ENCODE measurements around the gene LARGE2. TPM values are rescaled to one million over a fixed set of nuclear protein-coding genes. Genes with fewer than 3 reads are reported as not detected.

Gene LARGE2
- total RNA-seq, result not detected
- long read RNA-seq, result 0 reads

DNA sequence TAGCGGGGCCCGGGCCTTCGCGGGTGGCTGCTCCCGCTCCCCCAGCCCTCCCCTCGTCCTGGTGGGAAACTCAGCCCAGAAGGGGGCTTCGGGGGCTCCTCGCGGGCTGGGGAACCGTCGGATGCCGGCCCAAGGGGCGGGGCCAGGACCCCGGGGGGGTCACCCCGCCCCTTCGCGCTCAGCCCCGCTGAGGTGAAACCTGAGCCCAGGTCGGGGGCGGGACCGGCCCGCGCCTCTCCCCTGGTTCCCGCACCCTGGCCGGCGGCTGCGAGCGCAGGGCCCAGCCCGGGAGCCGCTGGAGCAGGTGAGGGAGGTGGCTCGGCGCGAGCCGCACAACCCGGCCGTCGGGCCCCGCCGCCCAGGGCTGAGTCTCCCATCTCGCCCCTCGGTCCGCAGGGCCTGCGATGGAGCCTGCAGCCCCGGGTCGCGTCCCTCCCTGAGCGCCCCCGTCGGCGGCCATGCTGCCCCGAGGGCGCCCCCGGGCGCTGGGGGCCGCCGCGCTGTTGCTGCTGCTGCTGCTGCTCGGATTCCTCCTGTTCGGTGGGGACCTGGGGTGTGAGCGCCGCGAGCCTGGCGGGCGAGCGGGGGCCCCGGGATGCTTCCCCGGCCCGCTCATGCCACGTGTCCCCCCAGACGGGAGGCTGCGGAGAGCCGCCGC lies at the start of gene LARGE2:
Gene LARGE2, plus strand, starts transcription at position 232 of the 658 bp plus-strand sequence. Its CDS starts 227 bp downstream, at position 459.
- DNase-seq (peak; percentile 35), ATAC-seq (ENCODE audit: poor library complexity) (no peak)
- intact Hi-C loops (cut with DNase I), result no loop called here

DNA sequence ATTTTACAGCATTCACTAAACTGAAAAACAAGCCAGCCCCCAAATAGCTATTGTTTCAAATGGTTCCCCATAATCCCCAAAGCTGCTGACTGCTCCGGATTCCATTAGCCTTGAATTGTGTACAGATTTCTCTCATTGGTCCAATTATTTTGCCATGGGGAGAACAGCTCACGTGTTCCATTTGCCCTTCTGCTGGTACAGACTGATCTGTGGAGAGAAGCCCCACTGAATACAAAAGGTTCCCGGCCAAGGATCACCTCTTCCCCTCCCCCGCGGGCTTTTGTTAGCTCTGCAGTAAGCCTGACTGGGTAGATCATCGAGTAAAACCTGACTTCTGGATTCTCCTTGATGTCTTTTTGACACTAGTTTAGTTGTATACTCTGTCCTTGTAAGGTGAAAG lies 46.1 kb upstream of the LARGE2 start:
- intact Hi-C loops (cut with DNase I), result no loop called here
- peak; percentile 50 for ATAC-seq (ENCODE audit: poor library complexity)
- DNase-seq, result no peak

DNA sequence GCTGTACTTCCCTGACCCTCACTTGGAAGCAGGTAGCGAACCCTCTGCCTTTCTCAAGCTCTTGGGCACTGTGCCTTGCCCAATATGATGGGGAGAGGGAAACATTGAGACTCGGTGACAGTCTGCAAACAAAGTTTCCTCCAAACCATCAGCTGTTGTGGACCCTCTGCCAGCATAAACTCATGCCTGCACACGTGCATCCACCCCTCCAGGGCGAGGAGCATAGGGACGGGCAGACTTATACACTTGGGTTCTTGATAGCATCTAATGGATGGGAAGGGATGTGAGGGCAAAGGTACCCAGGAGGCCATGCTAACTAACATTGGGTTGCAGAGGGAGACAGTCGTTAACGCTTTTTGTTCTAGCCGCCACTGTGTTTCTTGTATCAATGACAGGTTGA lies 45.2 kb upstream of the LARGE2 start:
- DNase-seq, result no peak
- intact Hi-C loops (cut with DNase I), result no loop called here
- ATAC-seq (ENCODE audit: poor library complexity), result no peak

DNA sequence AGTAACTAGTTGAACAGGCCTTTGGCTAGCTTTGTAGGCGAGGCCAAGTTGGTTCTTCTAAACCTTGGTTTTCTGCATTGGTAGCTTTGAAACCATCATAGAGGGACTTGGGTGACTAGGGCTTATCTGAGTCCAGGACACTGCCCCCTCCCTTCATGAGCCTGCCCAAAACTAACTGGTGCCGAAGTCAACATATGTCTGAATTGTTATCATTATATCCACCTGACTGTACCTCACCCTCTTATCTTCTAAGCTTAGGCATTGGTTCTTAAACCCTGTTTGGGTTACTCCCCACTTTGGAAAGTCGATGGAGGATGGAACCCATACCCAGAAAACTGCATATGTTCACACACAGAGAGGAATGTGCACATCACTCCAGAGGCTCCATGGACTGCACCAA lies 44.6 kb upstream of the LARGE2 start:
- no peak for ATAC-seq (ENCODE audit: poor library complexity)
- no peak for DNase-seq
- intact Hi-C loops (cut with DNase I), result no loop called here

DNA sequence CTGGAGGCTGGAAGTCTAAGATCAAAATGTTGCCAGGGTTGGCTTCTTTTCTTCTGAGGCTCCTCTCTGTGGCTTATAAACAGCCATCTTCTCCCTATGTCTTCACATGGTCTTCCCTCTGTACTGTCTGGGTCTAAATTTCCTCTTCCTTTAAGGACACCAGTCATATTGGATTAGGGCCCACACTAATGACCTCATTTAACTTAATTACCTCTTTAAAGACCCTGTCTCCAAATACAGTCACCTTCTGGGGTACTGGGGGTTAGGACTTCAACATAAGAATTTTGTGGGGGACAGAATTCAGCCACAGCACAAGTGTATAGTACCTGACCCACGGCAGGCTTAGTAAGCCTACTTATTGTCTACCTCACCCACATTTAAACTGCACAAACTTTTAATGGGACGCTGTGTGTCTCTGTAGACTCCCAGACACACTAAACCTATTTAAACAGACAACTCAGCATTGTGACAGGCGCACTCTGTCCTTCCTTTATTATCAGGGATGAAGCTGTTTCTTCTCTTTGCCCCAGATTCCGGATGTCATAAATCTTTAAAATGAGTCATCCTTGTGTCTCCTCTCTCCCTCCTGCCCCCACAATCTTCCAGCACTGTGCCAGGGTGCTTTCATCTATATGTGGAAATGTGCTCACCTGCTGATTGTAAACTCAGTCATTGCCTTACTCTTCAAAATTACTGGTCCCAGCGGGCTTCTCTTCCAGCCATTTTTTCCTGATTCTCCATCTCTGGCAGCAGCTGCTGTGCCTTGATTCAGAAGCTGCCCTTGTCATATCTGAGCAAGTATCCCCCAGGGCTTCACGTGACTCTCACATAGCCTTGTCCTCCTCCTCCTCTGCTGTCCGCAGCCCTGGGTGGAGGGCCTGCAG lies 42.4 kb upstream of the LARGE2 start:
- intact Hi-C loops (cut with DNase I), result no loop called here
- ATAC-seq (ENCODE audit: poor library complexity) (no peak), DNase-seq (no peak)

DNA sequence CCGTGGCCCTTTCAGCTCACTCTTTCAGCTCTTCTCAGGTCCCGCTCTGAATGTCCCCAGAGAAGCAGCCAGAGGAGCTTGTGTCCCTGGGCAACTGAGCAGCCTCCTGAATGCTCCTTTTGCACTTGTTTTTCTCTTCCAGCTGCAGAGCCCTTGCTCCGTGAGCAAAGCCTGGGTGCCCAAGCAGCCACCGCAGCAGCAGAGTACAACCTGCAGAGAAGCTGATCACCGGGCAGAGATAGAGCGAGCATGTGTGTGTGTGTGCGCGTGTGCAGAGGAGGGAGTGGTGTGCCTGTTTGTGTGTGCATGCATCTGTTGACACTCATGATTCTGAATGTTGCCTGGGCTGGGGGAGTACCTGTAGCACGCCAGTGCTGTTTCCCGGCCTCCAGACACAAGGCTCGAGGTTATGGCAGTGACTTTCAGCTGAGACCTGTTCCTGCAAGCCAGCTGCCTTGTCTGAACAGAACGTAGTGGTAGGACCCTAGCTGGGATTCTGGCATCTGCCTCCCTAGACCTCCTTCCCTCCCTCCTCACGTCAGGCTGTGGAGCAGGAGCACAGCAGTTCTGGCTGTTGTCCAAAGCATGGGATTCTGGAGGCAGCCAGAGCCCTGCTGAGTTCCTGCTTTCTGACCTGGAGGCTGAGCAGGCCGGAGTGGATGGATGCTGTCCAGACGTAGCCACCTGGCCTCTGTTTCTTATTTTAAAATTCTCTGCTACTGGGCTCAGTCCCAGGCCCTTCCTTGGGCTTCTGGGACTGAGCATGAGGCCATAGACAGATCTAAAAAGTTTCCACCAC lies 41.5 kb upstream of the LARGE2 start:
- intact Hi-C loops (cut with DNase I), result no loop called here
- no peak for ATAC-seq (ENCODE audit: poor library complexity)

DNA sequence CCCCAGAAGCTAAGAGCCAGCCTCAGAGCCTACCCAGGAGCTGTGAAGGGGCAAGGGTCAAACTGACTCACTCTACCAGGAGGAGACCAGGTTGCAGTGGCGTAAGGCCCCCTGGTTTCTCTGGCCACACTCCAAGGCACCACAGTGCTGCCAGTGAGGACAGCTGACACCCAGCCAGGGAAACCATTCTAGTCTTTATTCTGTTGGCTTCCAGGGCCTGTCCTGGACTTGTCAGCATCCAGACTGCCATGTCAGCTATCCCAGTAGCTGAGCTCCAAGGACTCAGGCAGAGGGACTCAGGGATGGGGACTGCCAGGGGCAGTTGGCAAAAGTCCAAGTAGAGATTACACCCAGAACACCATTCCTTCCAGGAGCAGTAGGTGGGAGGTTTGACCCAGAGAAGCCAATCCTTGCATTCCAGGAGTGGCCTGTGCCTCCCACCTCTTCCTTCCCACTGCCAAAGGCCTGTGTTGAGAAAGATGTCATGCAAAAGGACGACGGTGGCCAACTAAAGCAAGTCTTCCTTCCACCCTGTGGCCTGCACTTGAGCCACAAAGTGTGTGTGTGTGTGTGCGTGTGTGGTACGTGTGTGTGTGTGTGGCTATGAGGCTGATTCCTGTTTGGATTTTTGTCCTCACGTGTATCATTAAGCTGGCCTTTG lies 40.6 kb upstream of the LARGE2 start:
- intact Hi-C loops (cut with DNase I), result no loop called here
- DNase-seq (peak; percentile 24), ATAC-seq (ENCODE audit: poor library complexity) (no peak)

More for the DNA sequence above, 41.5 kb upstream of the LARGE2 start:
- DNase-seq, result peak; percentile 36

DNA sequence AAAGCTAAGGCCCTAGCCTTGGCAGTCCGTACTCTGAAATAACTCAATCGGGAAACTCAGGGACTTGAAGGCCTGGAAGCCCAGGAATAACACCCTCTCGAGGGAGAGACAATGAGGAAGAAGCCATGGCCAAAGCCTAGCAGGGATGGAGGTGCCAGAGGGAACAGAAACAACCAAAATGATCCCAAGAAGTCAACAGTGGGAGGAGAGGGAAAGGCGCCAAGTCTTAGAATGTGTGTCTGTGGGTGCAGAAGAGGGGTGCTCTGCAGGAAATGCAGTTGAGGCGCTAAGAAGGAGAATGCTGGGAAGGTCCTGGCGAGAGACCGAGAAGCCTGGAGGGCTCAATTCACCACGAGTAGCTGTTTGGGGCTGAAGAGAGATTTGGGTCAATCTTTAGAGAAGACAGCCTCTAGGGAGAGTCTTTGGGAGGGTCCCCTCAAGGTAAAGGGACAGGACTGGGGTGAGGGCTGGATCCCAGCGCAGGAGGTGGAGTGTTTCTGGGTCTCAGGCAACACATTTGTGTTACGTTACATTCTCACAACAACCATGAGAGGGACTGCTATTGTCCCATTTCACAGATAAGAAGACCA lies 37.8 kb upstream of the LARGE2 start:
- intact Hi-C loops (cut with DNase I), result no loop called here
- ATAC-seq (ENCODE audit: poor library complexity) (no peak), DNase-seq (no peak)

DNA sequence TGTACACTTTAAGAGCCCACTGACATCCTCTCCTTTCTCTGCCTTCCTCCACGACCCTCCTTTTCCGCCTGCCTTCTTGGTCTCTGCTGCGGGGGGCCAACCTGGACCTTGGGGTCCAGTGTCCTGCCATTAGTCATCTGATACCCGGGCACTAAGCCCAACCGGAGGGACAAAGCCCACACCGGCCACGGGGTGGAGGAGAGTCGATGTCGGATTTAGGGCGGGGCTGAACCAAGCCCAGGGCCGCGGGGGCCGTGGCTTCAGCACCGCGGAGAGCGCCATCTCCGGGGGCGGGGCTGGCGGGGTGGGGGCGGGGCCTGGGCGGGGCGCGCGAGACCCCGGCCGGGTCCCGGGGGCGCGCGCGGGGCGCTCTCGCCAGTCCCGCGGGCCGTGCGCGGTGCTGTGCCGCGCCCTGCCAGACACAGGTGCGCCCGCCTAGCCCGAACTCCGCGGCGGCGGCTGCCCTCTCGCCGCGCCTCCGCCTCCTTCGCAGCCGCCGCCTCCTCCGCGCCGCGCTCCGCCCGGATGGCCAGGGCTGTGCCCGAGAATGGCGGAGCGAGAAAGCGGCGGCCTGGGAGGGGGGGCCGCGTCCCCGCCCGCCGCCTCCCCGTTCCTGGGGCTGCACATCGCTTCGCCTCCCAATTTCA lies 37.1 kb upstream of the LARGE2 start, which contains the start of gene MAPK8IP1:
Gene MAPK8IP1, plus strand, starts transcription at position 378 of the 647 bp plus-strand sequence. Its CDS starts 170 bp downstream, at position 548.
- DNase-seq, result peak; percentile 67
- intact Hi-C loops (cut with DNase I), result no loop called here
- ATAC-seq (ENCODE audit: poor library complexity), result peak; percentile 79

DNA sequence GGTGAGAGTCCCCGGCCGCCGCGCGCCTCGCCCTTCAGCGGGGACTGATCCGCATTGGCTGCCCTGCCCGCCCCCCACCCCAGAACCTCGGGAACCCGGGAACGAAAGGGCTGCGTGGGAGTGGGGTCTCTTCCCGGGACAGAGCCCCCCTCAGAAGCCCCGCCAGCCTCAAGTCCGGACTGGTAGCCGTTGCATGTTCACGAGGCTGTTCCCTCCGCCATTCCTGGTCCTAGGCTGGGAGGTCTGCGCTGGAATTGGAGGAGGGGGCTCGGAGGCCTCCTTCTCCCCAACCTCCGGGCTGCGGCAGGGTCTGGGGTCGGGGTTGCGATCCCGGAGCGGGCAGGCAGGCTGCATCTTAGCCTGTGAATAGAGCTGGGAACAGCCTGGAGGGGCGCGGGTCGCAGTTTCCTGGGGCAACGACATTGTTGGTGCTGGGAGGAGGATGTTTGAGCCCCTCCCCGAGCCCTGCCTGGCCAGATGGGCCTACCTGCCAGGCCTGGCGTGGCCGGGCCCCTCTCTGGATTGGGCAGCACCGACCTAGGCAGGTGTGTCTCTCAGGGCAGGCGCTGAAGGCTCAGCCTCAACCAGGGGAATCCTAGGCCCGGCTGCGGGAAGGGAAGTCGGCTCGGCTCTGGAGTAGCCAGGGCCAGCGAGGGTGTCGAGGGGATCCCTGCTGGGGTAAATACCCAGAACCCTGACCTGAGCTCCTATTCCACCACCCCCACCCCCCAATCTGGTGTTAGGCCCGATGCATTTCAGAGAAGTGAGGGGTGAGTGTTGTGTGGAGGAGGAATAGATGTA lies 36.3 kb upstream of the LARGE2 start:
- ATAC-seq (ENCODE audit: poor library complexity), result no peak
- intact Hi-C loops (cut with DNase I), result no loop called here

DNA sequence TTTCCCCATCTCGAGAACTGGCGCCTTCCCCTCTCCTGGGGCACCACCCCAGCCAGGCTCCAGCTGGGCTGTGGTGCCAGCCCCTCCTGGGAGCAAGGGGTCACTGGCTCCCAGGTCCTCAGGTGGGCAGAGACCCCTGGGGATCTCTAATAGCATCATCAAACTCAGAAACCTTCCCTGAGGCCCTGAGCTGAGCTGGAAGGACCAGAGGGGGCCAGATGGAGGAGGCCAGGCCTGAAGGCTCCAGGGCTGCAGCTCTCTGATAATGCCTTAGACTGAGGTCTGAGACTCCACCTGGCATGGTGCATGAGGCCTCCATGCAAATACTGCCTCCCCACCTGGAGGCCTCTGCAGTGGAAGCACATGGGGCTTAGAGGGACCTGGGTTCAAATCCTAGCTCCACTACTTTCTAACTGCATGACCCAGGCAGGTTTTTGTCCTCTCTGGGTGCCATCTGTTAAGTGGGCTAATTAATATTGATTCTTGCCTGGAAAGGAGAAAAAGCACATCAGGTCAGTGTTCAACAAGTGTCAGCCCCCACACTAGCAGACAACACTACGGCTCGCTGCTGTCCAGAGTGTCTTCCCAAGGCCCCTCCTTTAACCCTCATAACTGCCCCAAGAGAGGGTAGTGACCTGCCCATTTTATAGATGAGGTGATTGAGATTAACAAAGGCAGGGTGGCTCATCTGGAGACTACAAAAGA lies 35.5 kb upstream of the LARGE2 start:
- intact Hi-C loops (cut with DNase I), result no loop called here
- peak; percentile 11 for DNase-seq
- no peak for ATAC-seq (ENCODE audit: poor library complexity)

More for the DNA sequence above, 36.3 kb upstream of the LARGE2 start:
- DNase-seq, result peak; percentile 37

DNA sequence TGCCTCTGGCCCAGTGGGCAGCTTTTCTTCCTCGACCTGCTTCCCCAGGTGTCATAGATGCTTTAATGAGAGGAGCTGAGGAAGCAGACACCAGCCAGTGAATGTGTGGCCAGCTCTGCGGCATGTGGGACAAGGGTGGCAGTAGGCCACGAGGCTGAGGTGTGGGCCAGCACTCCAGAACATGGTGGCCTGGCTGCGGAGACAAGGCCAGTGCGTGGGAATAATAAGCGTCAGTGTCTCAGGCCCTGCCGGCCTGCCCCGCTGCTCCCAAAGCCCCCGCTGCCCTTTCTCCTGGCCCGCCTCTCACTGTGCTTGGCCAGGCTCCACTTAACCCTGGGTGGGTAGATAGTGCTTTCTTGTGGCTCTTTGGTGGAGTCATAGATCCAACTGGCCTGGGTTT lies 34.9 kb upstream of the LARGE2 start:
- no peak for ATAC-seq (ENCODE audit: poor library complexity)
- DNase-seq, result peak; percentile 28
- intact Hi-C loops (cut with DNase I), result no loop called here

DNA sequence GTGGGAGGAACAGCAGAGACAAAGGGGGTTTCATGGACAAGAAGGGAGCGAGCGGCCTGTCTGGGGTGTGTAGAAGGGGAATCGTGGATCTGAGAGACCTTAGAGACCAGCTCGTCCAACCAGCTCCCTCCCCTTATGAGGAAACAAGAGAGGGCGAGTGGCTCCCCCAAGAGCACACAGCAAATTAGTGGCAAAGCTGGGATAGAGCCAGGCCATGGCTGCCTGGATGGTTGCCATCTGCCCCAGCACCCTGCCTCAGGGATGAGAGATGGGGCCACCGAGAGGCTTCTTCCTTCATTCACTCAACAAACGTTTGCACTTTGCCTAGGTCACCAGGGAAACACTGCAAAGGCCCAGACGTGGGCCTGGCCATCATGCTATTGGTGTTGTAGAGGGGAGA lies 32.9 kb upstream of the LARGE2 start:
- ATAC-seq (ENCODE audit: poor library complexity) (no peak), DNase-seq (no peak)
- intact Hi-C loops (cut with DNase I), result no loop called here

DNA sequence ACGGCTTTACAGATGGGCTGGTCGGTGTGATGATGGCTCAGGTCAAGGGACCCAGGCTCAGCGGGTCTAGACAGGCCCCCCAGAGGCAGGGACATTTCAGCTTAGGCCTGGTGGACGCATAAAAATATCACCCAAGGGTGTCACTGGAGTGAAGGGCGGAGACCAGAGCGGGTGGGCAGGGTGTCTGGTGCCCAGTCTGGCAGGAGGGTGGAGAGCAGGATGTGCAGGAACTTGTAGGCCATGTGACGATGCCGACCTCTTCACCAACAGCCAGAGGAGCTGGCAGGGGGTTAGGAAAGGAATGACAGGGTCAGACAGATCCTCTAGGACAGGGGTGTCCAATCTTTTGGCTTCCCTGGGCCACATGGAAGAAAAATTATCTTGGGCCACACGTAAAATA lies 32.5 kb upstream of the LARGE2 start:
- no peak for ATAC-seq (ENCODE audit: poor library complexity)
- no peak for DNase-seq
- intact Hi-C loops (cut with DNase I), result no loop called here

DNA sequence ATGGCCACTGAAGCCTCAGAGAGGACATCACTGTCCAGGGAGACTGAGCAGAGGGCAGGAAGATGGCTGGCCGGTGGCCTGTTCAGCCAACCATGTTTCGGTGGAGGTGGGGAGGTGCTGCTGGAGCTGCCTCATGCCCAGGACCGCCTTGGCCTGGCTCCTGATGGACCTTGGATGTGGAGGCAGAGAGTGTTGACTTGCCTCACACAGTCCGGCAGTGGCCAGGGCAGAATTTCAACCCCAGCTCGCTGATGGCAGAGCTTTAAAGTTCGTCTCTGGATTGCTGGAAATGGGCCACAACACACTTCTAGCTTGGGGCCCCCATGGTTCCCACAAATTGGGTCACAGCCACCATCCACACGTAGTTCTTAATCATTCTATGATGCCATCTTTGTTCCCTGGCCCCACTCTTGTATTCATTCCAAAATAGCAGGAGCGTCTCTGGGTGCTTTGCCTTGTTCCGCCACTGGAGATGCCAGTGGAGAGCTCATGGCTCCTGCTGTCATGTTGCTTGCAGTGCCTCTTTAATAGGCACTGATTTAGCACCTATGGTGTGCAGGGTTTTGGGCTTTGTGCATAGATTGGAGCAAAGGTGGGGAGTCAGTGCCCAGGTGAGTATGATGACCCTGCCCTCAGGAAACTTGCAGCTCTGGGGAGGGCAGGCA lies 31.4 kb upstream of the LARGE2 start:
- intact Hi-C loops (cut with DNase I), result no loop called here
- ATAC-seq (ENCODE audit: poor library complexity), result no peak
- peak; percentile 13 for DNase-seq

DNA sequence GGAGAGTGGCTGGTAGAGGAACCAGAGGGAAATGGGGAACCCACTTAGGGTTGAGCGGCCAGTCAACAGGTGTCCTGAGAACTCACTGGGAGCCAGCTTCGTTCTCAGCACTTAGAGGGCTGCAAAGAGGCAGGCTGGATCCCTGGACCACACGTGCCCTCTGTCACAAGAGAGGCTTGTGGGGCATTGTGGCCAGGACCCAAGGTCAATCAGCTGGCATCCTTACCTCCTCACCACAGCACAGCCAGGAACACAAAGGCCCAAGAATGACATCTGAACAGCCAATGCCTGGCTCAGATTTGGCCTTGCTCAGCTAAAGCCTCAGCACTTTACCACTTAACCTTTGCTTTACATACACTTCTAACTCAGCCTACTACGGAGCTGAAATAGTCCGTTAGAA lies 29.6 kb upstream of the LARGE2 start:
- ATAC-seq (ENCODE audit: poor library complexity) (peak; percentile 61), DNase-seq (no peak)
- intact Hi-C loops (cut with DNase I), result no loop called here
